Measurements from ENCODE around the gene THUMPD2. TPM values are rescaled to one million over a fixed set of nuclear protein-coding genes. Genes with fewer than 3 reads are reported as not detected.
"Not testable (repeated sequence)": the region's sequence is repeated elsewhere in the genome, so short reads cannot be mapped to it uniquely, and the experiment has no call there.

The THUMPD2 gene
- total RNA-seq, 2 donors from 2014 or later, result 16.7 to 24.7 TPM

DNA sequence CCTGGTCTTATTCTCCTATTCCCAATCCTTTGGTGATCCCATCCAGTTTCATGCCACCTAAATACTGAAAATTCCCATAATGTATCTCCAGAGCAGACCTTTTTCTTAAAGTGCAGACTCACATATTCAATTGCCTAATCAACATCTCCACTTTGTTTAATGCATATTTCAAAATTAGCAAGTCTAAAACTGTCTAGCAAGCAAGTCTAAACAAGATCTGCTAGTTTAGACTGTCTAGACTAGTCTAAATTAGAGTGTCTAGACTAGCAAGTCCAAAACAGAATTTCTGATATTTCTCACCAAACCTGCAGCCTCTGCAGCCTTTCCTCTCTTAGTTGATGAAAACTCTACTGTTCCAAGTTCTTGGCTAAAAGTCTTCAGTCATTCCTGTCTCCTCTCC lies 44.6 kb downstream of the THUMPD2 start:
- H3K4me3 Mint-ChIP-seq, result no peak overlapping the region
- H3K9me3 Mint-ChIP-seq, result no peaks in the 10 kb centered on the region
- H3K4me1 Mint-ChIP-seq, result peaks cover 19% of the 10 kb centered on the region
- H3K36me3 Mint-ChIP-seq (ENCODE audit: low read depth), result peaks cover 62% of the 10 kb centered on the region
- ATAC-seq (replicated peaks), result no peak
- no peaks in the 10 kb centered on the region for H3K27me3 Mint-ChIP-seq
- H3K27ac Mint-ChIP-seq, result peak overlapping the region; percentile 5

DNA sequence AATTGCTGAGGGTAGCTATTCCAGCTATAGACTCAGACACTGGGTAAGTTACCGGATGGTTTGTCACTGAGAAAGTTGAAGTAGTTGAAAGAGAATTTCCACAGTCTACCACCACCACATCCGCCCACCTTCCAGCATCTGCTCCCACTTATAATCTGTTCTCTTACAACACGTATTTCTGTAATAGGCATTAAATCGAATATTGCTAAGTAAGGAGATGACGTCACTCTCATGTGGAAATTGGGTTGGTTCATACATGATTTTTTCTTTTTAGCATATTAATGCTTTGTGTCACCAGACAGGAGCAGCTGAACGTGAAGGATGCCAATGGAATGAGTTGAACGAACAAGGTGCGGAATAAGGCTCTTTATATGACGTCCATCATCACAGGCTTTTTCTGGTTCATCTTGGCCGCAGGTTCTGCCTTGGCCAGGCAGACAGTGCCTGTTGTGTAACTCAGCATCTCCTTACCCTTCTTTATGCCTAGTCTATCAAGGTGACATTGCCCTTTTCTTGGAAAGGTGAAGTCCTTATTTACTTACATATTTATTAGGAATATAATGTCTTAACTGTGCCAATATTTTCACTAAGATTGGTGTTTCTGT lies 45.9 kb downstream of the THUMPD2 start:
- H3K27me3 Mint-ChIP-seq, result no peaks in the 10 kb centered on the region
- H3K4me1 Mint-ChIP-seq, result peaks cover 16% of the 10 kb centered on the region
- no peaks in the 10 kb centered on the region for H3K9me3 Mint-ChIP-seq
- peaks cover 53% of the 10 kb centered on the region for H3K36me3 Mint-ChIP-seq (ENCODE audit: low read depth)
- H3K4me3 Mint-ChIP-seq, result no peak overlapping the region
- no peak overlapping the region for H3K27ac Mint-ChIP-seq
- no peak for ATAC-seq (replicated peaks)

DNA sequence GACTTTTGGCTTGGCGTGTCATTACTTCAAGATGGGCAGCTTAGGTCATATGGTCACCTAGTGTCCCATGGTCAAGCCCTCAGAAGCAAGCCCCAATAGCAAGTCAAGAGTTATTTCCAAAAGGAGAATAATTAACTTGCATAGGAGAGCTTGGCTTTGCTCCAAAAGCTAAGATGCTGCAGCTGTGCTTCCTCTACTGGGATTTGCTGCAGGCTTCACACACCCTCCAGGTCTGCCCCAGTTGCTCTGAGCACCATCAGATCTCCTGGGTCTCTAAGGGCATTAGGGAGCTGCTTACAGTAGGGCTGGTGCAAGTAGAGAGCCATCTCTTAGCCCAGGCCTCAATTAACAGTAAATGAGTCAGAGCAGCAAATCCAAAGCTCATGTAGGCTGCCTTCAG lies 46.6 kb downstream of the THUMPD2 start:
- Mint-ChIP-seq H3K9me3 (no peaks in the 10 kb centered on the region), H3K4me3 (no peak overlapping the region), H3K27me3 (no peaks in the 10 kb centered on the region), H3K36me3 (ENCODE audit: low read depth) (peaks cover 46% of the 10 kb centered on the region), H3K4me1 (peaks cover 10% of the 10 kb centered on the region), H3K27ac (no peak overlapping the region)
- no peak for ATAC-seq (replicated peaks)

DNA sequence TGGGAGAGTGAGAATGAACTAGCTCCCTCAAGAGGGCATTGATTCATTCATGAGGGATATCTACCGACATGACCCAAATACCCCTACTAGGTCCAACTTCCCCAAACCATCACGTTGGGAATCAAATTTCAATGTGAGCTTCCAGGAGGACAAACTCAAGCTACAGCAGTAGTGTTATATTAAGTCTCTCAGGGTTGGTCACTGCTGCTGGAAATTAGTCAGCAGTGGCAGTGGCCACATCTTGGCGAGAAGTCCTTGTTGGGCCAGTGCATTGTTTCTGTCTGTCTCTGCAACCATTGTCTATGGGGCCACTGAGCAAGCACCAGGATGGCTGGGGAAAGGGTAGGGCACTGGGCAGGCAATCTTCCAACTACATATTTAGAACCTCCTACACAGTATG lies 47.5 kb downstream of the THUMPD2 start:
- no peaks in the 10 kb centered on the region for H3K27me3 Mint-ChIP-seq
- no peak overlapping the region for H3K4me3 Mint-ChIP-seq
- no peak overlapping the region for H3K27ac Mint-ChIP-seq
- peaks cover 6% of the 10 kb centered on the region for H3K4me1 Mint-ChIP-seq
- ATAC-seq (replicated peaks), result no peak
- peaks cover 37% of the 10 kb centered on the region for H3K36me3 Mint-ChIP-seq (ENCODE audit: low read depth)
- H3K9me3 Mint-ChIP-seq, result no peaks in the 10 kb centered on the region

DNA sequence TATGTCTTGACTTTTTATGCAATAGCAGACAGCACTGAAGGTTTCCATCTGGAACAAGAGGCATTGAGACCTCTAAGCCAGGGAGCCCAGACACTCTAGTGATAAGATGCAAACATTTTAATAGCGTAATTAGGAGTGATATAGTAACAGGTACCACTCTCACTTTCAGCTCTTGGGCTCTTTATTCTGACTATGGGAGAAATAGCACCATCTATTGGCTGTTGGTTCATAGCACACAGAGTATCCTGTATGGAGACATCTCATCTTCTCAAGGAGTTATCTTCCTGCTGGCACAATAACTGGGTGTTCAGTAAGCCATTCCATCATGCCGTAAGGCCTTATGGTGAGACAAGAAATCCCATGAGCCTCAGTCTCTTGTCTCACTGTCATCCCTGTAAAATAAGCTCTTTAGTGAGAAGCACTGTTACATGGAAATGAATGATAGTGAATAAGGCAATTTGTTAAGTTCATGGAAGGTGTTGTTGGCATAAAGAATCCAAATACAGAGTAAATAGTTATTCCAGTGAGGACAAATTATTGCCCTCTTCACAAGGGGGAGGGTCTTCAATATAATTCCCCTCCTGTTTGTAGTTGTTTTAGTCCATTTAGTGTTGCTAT lies 48.3 kb downstream of the THUMPD2 start:
- H3K4me1 Mint-ChIP-seq, result peaks cover 6% of the 10 kb centered on the region
- ATAC-seq (replicated peaks), result peak; percentile 21
- H3K9me3 Mint-ChIP-seq, result no peaks in the 10 kb centered on the region
- no peaks in the 10 kb centered on the region for H3K27me3 Mint-ChIP-seq
- peaks cover 30% of the 10 kb centered on the region for H3K36me3 Mint-ChIP-seq (ENCODE audit: low read depth)
- no peak overlapping the region for H3K4me3 Mint-ChIP-seq
- no peak overlapping the region for H3K27ac Mint-ChIP-seq

DNA sequence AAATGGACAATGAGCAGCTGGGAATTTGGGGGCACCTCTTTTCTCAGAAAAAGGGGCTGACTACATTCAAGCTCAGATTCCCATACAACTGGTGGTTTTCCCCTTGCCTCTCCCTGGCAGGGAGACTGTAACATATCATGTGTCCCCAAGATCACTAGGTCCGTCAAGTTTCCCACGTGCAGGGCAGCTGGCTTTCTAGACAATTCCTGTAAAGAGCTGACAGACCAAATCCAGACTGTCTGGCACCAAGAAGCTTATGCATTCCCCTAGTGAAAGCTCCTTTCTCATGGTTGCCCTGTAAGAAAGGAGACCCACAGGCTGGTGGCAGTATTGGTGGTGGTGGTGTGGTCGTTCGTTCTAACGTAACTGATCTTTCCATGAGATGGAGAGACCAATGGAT lies 48.8 kb downstream of the THUMPD2 start:
- Mint-ChIP-seq H3K4me3 (no peak overlapping the region), H3K27ac (no peak overlapping the region), H3K36me3 (ENCODE audit: low read depth) (peaks cover 24% of the 10 kb centered on the region), H3K9me3 (no peaks in the 10 kb centered on the region), H3K27me3 (no peaks in the 10 kb centered on the region), H3K4me1 (peaks cover 6% of the 10 kb centered on the region)
- ATAC-seq (replicated peaks), result no peak

DNA sequence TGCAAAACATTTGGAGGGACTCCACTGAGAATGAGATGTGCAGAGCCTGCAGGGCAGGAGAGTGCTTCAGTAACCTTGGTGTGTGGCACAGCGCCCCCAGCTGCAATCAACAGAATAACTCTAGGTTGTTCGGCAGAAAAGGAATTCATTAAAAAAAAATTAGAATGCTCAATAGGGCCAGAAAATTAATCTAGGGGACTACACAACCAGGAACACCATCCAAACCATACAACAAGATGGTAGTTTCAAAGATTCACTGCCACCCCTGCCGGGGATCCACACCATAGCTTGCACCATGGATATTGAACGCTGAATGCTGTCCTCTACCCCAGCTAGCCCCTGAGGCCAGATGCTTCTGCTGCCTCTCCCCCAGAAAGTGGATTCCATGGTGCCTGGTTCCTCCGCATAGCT lies 50.1 kb downstream of the THUMPD2 start:
- Mint-ChIP-seq H3K27ac (no peak overlapping the region), H3K27me3 (no peaks in the 10 kb centered on the region), H3K4me3 (no peak overlapping the region), H3K36me3 (ENCODE audit: low read depth) (peaks cover 11% of the 10 kb centered on the region), H3K4me1 (no peaks in the 10 kb centered on the region), H3K9me3 (no peaks in the 10 kb centered on the region)
- ATAC-seq (replicated peaks), result no peak

DNA sequence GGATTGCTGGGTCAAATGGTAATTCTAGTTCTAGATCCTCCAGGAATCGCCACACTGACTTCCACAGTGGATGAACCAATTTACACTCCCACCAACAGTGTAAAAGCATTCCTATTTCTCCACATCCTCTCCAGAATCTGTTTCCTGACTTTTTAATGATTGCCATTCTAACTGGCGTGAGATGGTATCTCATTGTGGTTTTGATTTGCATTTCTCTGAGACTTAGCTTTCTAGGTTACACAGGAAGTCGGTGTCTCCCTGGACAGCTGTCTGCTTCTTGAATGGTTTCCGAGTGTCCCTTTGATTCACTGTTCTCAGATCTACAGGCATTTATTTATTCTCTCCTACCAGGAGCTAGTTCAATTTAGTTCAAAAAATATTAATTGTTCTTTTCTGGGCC lies 51.0 kb downstream of the THUMPD2 start:
- not testable (repeated sequence) for H3K4me1 Mint-ChIP-seq; H3K36me3 Mint-ChIP-seq (ENCODE audit: low read depth); H3K27ac Mint-ChIP-seq; ATAC-seq (replicated peaks); H3K27me3 Mint-ChIP-seq; H3K9me3 Mint-ChIP-seq; H3K4me3 Mint-ChIP-seq

DNA sequence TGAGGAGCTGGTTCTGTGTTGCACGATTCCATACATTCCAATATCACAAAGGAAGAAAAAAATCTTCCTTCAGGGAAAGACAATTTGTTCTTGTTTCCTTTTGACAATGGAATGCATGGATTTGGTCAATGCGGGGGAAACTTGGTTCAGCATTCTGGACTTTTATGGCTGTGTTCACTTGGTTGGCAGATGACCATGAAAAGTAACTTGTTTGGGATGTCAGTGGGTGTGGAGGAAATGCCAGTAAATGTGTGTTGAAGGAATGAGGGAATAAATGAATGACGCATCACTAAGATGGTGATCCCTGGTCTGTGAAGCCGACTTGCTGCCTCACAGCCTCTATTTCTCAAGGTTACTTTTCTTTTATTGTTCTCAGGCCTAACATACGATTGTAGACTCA lies 53.7 kb downstream of the THUMPD2 start:
- H3K27me3 Mint-ChIP-seq, result peaks cover 12% of the 10 kb centered on the region
- H3K9me3 Mint-ChIP-seq, result no peaks in the 10 kb centered on the region
- H3K4me3 Mint-ChIP-seq, result no peak overlapping the region
- H3K36me3 Mint-ChIP-seq (ENCODE audit: low read depth), result no peaks in the 10 kb centered on the region
- no peaks in the 10 kb centered on the region for H3K4me1 Mint-ChIP-seq
- no peak for ATAC-seq (replicated peaks)
- no peak overlapping the region for H3K27ac Mint-ChIP-seq

DNA sequence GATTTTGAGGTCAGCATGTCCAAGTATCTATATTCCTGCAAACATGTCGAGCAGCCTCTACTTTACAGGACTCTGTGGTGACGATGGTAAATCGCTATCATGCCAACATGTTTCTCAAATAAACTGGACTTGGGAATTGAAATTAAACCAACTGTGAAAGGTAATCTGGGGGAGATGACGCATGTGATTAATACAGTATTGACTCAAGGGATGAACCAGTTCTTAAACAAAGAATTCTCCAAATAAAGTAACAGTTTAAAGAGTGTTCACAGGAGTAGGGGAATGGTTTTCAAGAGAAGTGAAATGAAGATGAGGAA lies 54.3 kb downstream of the THUMPD2 start:
- Mint-ChIP-seq H3K27ac (no peak overlapping the region), H3K4me3 (no peak overlapping the region), H3K36me3 (ENCODE audit: low read depth) (no peaks in the 10 kb centered on the region)

DNA sequence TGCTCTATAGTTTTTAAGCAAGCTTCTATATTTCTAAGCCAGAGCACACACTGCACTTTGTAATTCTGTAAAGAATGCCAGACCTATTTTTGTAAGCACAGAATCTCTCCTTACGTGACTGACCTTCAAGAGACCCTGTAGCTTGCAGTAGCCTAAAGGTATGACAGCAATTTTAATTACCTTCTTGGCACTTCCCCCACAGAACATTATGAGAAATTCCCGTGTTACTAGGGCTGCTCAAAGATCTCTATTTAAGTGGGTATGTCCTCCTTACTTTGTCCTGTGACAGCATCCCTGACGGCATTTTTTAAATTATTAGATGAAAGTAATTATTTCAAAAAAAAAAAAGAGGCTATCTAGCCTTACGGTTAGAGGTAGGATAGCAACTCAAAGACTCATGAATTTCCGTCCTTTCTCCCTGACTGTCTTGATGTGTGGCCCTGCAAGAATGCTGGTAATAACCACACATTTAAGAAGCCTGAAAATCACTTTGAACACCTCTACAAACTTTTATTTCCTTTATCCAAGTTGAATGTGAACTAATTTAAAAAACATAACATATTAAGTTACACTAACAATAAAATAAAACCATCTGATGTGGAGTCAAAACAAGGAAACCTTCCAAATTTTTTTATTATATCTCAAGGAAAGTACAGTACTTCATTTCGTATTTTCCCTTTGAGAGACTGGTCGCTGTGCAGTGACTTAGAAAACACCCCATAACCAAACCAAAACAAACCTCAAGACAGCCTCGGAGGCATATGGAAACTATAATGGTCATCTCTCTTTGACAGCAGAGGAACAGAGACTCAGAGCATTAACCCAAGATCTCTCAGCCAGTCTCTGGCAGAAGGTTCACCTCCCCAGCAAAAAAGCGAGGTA lies 54.9 kb downstream of the THUMPD2 start:
- no peak for ATAC-seq (replicated peaks)
- no peaks in the 10 kb centered on the region for H3K36me3 Mint-ChIP-seq (ENCODE audit: low read depth)
- H3K4me3 Mint-ChIP-seq, result no peak overlapping the region
- H3K9me3 Mint-ChIP-seq, result no peaks in the 10 kb centered on the region
- H3K27me3 Mint-ChIP-seq, result peaks cover 15% of the 10 kb centered on the region
- no peak overlapping the region for H3K27ac Mint-ChIP-seq
- no peaks in the 10 kb centered on the region for H3K4me1 Mint-ChIP-seq

More for the DNA sequence above, 54.3 kb downstream of the THUMPD2 start:
- H3K27me3 Mint-ChIP-seq, result peaks cover 14% of the 10 kb centered on the region
- H3K4me1 Mint-ChIP-seq, result no peaks in the 10 kb centered on the region
- H3K9me3 Mint-ChIP-seq, result no peaks in the 10 kb centered on the region
- ATAC-seq (replicated peaks), result no peak

DNA sequence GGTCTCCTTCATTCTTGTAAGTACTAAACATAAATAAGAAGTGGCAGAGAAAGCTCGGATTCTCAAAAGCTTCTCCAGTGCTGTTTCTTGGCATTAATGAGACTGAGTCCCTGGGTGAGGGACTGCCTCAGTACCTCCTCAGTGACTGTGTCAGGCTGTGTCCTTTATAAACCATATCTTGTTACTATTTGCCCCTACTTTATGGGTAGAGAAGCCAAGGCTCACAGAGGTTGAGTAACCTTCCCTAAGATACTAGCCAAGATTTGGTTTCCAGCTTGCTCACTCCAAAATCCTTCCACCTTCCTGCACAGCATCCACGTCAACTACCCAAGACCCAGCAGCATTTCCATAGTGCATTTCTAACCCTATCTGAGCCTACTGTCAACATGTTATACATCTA lies 55.6 kb downstream of the THUMPD2 start:
- no peaks in the 10 kb centered on the region for H3K36me3 Mint-ChIP-seq (ENCODE audit: low read depth)
- no peak overlapping the region for H3K4me3 Mint-ChIP-seq
- no peak overlapping the region for H3K27ac Mint-ChIP-seq

DNA sequence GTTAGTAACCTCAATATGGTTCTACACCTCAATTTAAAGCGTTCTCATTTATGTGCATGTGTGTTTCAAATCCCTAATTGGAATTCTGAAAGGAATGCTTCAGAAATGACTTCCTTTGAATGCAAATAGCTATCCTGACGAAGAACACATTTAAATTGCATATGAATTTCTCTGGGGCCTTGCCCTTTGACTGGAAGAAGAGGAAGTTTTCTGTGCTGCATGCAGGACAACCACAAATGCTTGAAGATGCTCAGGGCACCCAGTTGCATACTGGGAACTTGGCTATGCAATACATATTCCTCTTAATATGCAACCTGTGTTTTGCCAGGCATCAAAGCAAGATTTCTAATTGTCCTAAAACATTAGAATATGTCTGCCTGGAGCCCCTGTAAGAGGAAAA lies 58.1 kb downstream of the THUMPD2 start:
- Mint-ChIP-seq H3K27me3 (peaks cover 18% of the 10 kb centered on the region), H3K27ac (no peak overlapping the region), H3K36me3 (ENCODE audit: low read depth) (no peaks in the 10 kb centered on the region), H3K4me3 (no peak overlapping the region), H3K4me1 (no peaks in the 10 kb centered on the region), H3K9me3 (no peaks in the 10 kb centered on the region)
- ATAC-seq (replicated peaks), result no peak

More for the DNA sequence above, 55.6 kb downstream of the THUMPD2 start:
- Mint-ChIP-seq H3K27me3 (peaks cover 18% of the 10 kb centered on the region), H3K4me1 (no peaks in the 10 kb centered on the region), H3K9me3 (no peaks in the 10 kb centered on the region)
- no peak for ATAC-seq (replicated peaks)

DNA sequence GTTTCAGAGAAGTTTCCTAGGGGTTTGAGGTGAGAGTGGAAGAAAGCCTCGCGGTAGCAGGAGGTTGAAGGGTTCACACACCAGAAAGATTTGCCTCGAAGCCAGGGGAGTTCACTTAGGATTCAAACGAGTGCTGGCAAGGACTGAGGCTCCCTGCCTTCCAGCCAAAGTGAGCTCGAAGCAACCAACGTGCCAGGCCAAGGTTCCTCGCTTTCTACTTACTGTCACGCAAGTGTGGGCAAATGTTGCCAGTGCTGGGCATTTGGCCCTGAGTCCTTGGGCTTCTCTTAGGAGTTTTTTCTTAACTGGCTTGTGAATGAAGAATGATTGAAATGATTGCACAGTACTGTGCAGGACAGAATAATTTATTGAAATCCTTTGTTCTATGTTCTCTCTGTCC lies 59.7 kb downstream of the THUMPD2 start:
- no peak for ATAC-seq (replicated peaks)
- no peaks in the 10 kb centered on the region for H3K9me3 Mint-ChIP-seq
- H3K4me1 Mint-ChIP-seq, result no peaks in the 10 kb centered on the region
- no peaks in the 10 kb centered on the region for H3K36me3 Mint-ChIP-seq (ENCODE audit: low read depth)
- peaks cover 18% of the 10 kb centered on the region for H3K27me3 Mint-ChIP-seq
- H3K4me3 Mint-ChIP-seq, result no peak overlapping the region
- no peak overlapping the region for H3K27ac Mint-ChIP-seq

DNA sequence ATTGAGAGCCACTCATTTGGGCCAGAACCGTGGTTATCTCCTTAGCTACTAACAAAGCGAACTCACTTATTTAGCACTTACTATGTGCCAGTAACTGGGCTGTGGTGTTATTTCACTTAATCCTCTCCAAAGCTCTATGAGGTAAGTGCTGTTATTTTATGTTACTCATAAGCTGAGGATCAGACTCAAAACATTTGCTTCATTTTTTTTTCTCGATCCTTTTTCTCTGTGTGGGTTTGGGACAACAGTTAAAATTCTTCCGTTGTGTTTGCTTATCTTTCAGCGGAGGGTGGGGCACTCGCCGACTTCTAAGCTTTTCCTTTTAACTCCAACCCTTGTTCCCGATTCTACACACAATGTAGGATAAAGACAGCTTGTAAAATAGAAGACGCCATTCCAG lies 60.6 kb downstream of the THUMPD2 start:
- no peak for ATAC-seq (replicated peaks)
- H3K36me3 Mint-ChIP-seq (ENCODE audit: low read depth), result no peaks in the 10 kb centered on the region

More for the DNA sequence above, 60.6 kb downstream of the THUMPD2 start:
- peaks cover 22% of the 10 kb centered on the region for H3K27me3 Mint-ChIP-seq
- H3K4me3 Mint-ChIP-seq, result no peak overlapping the region
- no peak overlapping the region for H3K27ac Mint-ChIP-seq
- no peaks in the 10 kb centered on the region for H3K9me3 Mint-ChIP-seq
- no peaks in the 10 kb centered on the region for H3K4me1 Mint-ChIP-seq
